ENCODE data around the gene SRGAP2B.
"Not testable (repeated sequence)": the region's sequence is repeated elsewhere in the genome, so short reads cannot be mapped to it uniquely, and the experiment has no call there.

The SRGAP2B gene

DNA sequence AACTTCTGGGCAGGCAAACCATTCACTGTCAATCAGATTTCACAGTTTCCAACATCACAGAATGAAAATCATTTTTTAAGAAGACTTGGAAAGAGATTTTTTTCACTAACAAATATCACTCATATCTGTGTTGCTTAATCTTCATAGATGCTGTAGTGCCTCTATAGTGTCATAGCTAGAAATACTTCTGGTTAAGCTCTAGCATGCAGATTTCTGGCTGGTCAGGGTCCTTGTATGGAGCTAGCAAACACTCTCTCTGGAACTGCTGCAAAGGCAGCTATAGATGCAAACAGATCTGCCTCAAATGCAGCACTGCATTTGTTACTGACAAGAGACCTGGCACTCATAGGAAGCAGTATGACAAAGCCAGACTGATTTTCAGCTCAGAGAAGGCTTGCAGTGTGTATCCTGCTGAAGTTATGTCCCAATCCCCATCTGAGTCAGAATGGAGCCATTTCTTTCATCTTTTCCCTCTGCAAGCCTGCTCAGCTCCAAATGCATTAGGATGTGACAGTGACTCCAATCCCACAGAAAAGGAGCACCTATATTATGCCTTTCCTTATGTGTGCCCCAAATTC lies 99.2 kb downstream of the SRGAP2B start:
- H3K9ac ChIP-seq (ENCODE audit: low read depth in 1 of 2, low read length in 2 of 2); H3K4me1 ChIP-seq (ENCODE audit: control insufficient read depth in 2 of 2, insufficient read depth in 2 of 2, low read length in 2 of 2); H3K27ac ChIP-seq (ENCODE audit: low read depth in 2 of 2, low read length in 2 of 2); H3K9me3 ChIP-seq (ENCODE audit: control insufficient read depth in 2 of 2, low read length in 2 of 2); H3K4me3 ChIP-seq (ENCODE audit: low read length in 2 of 2); H3K36me3 ChIP-seq (ENCODE audit: control insufficient read depth in 2 of 2, insufficient read depth in 2 of 2, low read length in 2 of 2); H3K27me3 ChIP-seq (ENCODE audit: control insufficient read depth in 2 of 2, insufficient read depth in 2 of 2, low read length in 2 of 2): not testable (repeated sequence)

DNA sequence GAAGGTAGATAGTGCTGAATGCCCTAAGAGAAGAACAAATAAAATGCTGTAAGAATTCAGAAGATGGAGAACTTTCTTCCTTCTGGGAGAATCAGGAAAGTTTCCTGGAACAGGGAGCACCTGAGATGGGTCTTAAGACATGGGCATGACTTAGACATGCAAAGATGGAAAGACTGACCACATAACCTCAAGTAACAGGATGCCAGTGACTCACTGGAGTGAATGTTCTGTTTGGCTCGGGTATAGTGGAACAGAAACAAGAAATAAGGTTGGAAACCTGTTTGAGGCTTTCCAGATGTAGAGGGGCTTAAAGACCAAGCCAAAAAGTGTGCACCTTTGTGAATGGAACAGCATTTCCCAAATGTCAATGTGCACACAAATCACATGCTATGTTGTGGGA lies 102.2 kb downstream of the SRGAP2B start:
- not testable (repeated sequence) for H3K9ac ChIP-seq (ENCODE audit: low read depth in 1 of 2, low read length in 2 of 2); H3K27ac ChIP-seq (ENCODE audit: low read depth in 2 of 2, low read length in 2 of 2); H3K4me3 ChIP-seq (ENCODE audit: low read length in 2 of 2); H3K4me1 ChIP-seq (ENCODE audit: control insufficient read depth in 2 of 2, insufficient read depth in 2 of 2, low read length in 2 of 2); H3K27me3 ChIP-seq (ENCODE audit: control insufficient read depth in 2 of 2, insufficient read depth in 2 of 2, low read length in 2 of 2); H3K36me3 ChIP-seq (ENCODE audit: control insufficient read depth in 2 of 2, insufficient read depth in 2 of 2, low read length in 2 of 2); H3K9me3 ChIP-seq (ENCODE audit: control insufficient read depth in 2 of 2, low read length in 2 of 2)

DNA sequence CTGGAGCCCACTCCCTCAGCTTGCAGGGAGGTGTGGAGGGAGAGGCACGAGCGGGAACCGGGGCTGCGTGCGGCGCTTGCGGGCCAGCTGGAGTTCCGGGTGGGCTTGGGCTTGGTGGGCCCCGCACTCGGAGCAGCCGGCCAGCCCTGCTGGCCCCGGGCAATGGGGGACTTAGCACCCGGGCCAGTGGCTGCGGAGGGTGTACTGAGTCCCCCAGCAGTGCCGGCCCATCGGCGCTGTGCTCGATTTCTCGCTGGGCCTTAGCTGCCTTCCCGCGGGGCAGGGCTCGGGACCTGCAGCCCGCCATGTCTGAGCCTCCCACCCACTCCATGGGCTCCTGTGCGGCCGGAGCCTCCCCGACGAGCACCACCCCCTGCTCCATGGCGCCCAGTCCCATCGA lies 104.5 kb downstream of the SRGAP2B start:
- H3K4me3 ChIP-seq (ENCODE audit: low read length in 2 of 2); H3K27ac ChIP-seq (ENCODE audit: low read depth in 2 of 2, low read length in 2 of 2); H3K27me3 ChIP-seq (ENCODE audit: control insufficient read depth in 2 of 2, insufficient read depth in 2 of 2, low read length in 2 of 2); H3K4me1 ChIP-seq (ENCODE audit: control insufficient read depth in 2 of 2, insufficient read depth in 2 of 2, low read length in 2 of 2); H3K36me3 ChIP-seq (ENCODE audit: control insufficient read depth in 2 of 2, insufficient read depth in 2 of 2, low read length in 2 of 2); H3K9ac ChIP-seq (ENCODE audit: low read depth in 1 of 2, low read length in 2 of 2); H3K9me3 ChIP-seq (ENCODE audit: control insufficient read depth in 2 of 2, low read length in 2 of 2): not testable (repeated sequence)

GRCh38 chr1:144987131-144987530 lies 108.0 kb downstream of the SRGAP2B start:
- H3K27ac ChIP-seq (ENCODE audit: low read depth in 2 of 2, low read length in 2 of 2); H3K4me1 ChIP-seq (ENCODE audit: control insufficient read depth in 2 of 2, insufficient read depth in 2 of 2, low read length in 2 of 2); H3K4me3 ChIP-seq (ENCODE audit: low read length in 2 of 2); H3K9ac ChIP-seq (ENCODE audit: low read depth in 1 of 2, low read length in 2 of 2); H3K27me3 ChIP-seq (ENCODE audit: control insufficient read depth in 2 of 2, insufficient read depth in 2 of 2, low read length in 2 of 2); H3K9me3 ChIP-seq (ENCODE audit: control insufficient read depth in 2 of 2, low read length in 2 of 2); H3K36me3 ChIP-seq (ENCODE audit: control insufficient read depth in 2 of 2, insufficient read depth in 2 of 2, low read length in 2 of 2): not testable (repeated sequence)

DNA sequence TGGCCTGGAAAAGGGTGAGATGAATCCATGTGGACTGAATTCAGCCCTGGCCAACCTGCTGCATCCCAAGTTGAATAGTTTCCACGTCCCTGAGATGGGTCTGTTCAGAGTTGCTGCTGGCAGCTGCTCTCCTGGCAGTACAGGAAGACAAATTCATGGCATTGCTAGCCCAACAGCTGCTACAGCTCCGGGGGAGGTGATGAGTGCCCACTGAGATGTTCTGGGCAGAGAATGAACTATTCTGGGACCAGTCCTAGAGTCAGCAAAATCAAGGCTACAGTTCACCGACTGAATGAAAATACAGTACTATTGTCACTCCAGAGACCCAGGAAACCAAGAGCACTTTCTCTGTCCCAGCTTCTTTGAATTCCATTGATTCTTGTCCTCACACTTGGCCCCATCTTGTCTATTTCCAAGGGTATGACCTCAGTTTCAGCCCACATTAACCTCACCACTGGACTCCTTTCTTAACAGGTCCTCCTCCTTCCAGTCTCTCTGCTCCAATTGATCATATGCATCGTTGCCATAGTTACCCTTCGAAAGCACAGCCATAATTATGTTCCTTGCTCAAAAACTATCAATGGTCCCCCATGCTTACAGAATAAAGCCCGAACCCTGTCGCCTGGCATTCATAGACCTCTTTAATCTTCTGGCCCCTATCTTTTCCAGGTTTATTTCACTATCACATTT lies 108.8 kb downstream of the SRGAP2B start:
- not testable (repeated sequence) for H3K27me3 ChIP-seq (ENCODE audit: control insufficient read depth in 2 of 2, insufficient read depth in 2 of 2, low read length in 2 of 2); H3K9me3 ChIP-seq (ENCODE audit: control insufficient read depth in 2 of 2, low read length in 2 of 2); H3K36me3 ChIP-seq (ENCODE audit: control insufficient read depth in 2 of 2, insufficient read depth in 2 of 2, low read length in 2 of 2); H3K4me1 ChIP-seq (ENCODE audit: control insufficient read depth in 2 of 2, insufficient read depth in 2 of 2, low read length in 2 of 2); H3K27ac ChIP-seq (ENCODE audit: low read depth in 2 of 2, low read length in 2 of 2); H3K9ac ChIP-seq (ENCODE audit: low read depth in 1 of 2, low read length in 2 of 2); H3K4me3 ChIP-seq (ENCODE audit: low read length in 2 of 2)

DNA sequence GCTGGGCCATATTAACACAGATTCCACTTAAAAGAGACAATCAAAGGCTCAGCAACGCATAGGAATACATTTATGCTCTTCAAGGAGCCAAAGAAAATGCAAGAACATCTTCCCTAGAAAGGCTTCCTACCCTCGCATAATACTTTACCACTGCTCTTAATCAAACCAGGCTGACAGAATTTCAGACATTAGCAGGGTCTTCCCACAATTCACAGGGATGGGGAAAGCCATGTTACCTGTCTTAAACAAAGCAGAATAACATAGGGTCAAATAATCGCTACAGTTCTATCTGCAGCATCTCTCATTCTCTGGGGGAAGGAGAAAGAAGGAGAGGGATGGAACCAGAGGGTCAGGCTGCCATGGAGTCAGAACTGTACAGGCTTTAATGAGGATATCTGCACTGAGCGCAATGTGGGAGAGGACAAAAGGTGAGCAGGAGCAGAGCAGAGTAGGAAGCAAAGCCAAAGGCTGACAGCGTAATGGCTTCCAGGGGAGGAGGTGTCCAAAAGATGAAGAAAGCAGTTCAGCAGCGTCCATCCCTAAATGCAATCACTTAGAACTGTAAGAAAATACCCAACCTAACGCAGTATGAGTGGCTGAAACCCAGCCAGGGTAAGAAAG lies 109.5 kb downstream of the SRGAP2B start:
- H3K27ac ChIP-seq (ENCODE audit: low read depth in 2 of 2, low read length in 2 of 2); H3K4me3 ChIP-seq (ENCODE audit: low read length in 2 of 2); H3K27me3 ChIP-seq (ENCODE audit: control insufficient read depth in 2 of 2, insufficient read depth in 2 of 2, low read length in 2 of 2); H3K9me3 ChIP-seq (ENCODE audit: control insufficient read depth in 2 of 2, low read length in 2 of 2); H3K36me3 ChIP-seq (ENCODE audit: control insufficient read depth in 2 of 2, insufficient read depth in 2 of 2, low read length in 2 of 2); H3K9ac ChIP-seq (ENCODE audit: low read depth in 1 of 2, low read length in 2 of 2); H3K4me1 ChIP-seq (ENCODE audit: control insufficient read depth in 2 of 2, insufficient read depth in 2 of 2, low read length in 2 of 2): not testable (repeated sequence)

DNA sequence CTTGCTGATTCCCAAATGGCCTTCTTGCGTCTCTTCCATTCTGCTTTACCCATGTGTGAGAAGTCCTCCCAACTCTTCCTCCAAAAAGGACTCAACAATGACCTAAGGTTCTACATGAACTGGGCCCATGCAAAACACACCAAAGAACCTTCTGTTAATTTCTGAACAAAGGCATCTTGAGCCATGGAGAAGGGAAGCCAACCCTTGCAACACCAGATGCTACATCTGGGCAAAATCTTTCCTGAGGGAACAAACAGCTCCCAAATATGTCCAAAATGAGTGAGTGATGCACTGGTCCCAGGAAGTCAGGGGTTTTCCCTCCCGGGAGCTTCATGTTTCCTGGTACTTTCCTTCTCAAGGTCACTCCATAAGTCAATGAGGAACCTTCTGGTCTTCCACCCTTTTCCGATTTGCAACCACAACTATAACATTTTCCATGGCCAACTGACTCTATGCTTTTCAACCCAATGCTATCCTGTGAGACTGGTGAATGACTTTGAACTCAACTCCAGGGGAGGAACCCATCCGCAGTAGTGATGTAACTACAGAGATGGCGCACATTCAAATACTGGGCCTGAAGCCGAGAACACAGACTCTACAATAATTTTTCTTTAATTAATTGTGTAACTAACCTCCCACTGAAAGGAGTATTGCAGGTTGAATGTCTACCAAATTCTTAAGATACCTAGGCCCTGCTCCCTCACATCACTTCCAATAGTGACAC lies 112.2 kb downstream of the SRGAP2B start:
- not testable (repeated sequence) for H3K27me3 ChIP-seq (ENCODE audit: control insufficient read depth in 2 of 2, insufficient read depth in 2 of 2, low read length in 2 of 2); H3K4me3 ChIP-seq (ENCODE audit: low read length in 2 of 2); H3K36me3 ChIP-seq (ENCODE audit: control insufficient read depth in 2 of 2, insufficient read depth in 2 of 2, low read length in 2 of 2); H3K9me3 ChIP-seq (ENCODE audit: control insufficient read depth in 2 of 2, low read length in 2 of 2); H3K27ac ChIP-seq (ENCODE audit: low read depth in 2 of 2, low read length in 2 of 2); H3K9ac ChIP-seq (ENCODE audit: low read depth in 1 of 2, low read length in 2 of 2); H3K4me1 ChIP-seq (ENCODE audit: control insufficient read depth in 2 of 2, insufficient read depth in 2 of 2, low read length in 2 of 2)

GRCh38 chr1:144981157-144981556 lies 114.0 kb downstream of the SRGAP2B start:
- not testable (repeated sequence) for H3K4me1 ChIP-seq (ENCODE audit: control insufficient read depth in 2 of 2, insufficient read depth in 2 of 2, low read length in 2 of 2); H3K9me3 ChIP-seq (ENCODE audit: control insufficient read depth in 2 of 2, low read length in 2 of 2); H3K9ac ChIP-seq (ENCODE audit: low read depth in 1 of 2, low read length in 2 of 2); H3K27me3 ChIP-seq (ENCODE audit: control insufficient read depth in 2 of 2, insufficient read depth in 2 of 2, low read length in 2 of 2); H3K4me3 ChIP-seq (ENCODE audit: low read length in 2 of 2); H3K27ac ChIP-seq (ENCODE audit: low read depth in 2 of 2, low read length in 2 of 2); H3K36me3 ChIP-seq (ENCODE audit: control insufficient read depth in 2 of 2, insufficient read depth in 2 of 2, low read length in 2 of 2)

DNA sequence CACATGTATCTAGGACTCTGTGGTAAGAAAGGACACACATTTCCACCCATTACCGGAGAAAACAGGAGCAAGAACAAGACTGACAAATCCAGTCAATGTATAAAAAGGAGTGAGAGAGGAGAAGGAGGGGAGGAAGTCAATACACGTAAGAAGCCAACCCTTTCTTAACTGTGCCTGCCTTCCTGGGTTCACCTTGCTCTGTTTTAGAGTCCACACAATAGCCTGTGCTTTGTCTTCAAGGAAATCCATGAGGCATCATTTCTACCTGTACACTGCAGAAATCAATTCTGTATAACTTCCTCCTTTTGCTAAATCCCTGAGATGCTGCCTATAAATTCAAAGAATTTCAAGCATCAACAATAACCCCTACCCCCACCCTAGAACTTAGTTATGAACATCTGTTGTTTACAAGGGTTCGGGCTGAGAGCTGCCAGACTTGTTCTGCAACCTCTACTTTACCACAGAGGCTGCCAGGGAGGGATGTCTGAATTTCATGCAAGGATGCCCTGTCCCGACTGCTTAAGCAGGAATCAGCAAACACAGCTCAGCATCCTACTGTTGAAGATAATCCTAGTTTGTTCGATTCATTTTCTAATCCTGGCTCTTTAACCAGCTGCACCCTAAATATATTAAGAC lies 115.0 kb downstream of the SRGAP2B start:
- not testable (repeated sequence) for H3K27me3 ChIP-seq (ENCODE audit: control insufficient read depth in 2 of 2, insufficient read depth in 2 of 2, low read length in 2 of 2); H3K9me3 ChIP-seq (ENCODE audit: control insufficient read depth in 2 of 2, low read length in 2 of 2); H3K9ac ChIP-seq (ENCODE audit: low read depth in 1 of 2, low read length in 2 of 2); H3K36me3 ChIP-seq (ENCODE audit: control insufficient read depth in 2 of 2, insufficient read depth in 2 of 2, low read length in 2 of 2); H3K4me1 ChIP-seq (ENCODE audit: control insufficient read depth in 2 of 2, insufficient read depth in 2 of 2, low read length in 2 of 2); H3K27ac ChIP-seq (ENCODE audit: low read depth in 2 of 2, low read length in 2 of 2); H3K4me3 ChIP-seq (ENCODE audit: low read length in 2 of 2)

DNA sequence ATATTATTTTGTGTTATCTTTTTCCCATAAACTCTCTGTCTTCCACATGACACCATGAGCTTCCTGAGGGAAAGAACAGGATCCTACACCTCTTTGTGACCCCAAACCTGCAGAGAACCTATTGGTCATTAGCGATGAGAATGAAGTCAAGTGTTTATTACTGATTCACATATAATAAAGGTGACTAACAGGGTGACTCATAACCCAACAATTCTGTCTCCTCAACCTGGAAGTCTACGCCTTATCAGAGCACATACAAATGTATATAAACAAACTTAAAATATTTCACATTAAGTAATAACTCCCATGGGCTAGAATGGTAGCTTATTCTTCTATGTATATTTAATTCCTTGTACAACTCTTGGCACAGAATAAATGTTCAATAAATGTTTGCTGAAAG lies 117.3 kb downstream of the SRGAP2B start:
- H3K4me3 ChIP-seq (ENCODE audit: low read length in 2 of 2); H3K4me1 ChIP-seq (ENCODE audit: control insufficient read depth in 2 of 2, insufficient read depth in 2 of 2, low read length in 2 of 2); H3K9me3 ChIP-seq (ENCODE audit: control insufficient read depth in 2 of 2, low read length in 2 of 2); H3K9ac ChIP-seq (ENCODE audit: low read depth in 1 of 2, low read length in 2 of 2); H3K36me3 ChIP-seq (ENCODE audit: control insufficient read depth in 2 of 2, insufficient read depth in 2 of 2, low read length in 2 of 2); H3K27ac ChIP-seq (ENCODE audit: low read depth in 2 of 2, low read length in 2 of 2); H3K27me3 ChIP-seq (ENCODE audit: control insufficient read depth in 2 of 2, insufficient read depth in 2 of 2, low read length in 2 of 2): not testable (repeated sequence)
